ENCODE data around the gene ANAPC7.

Gene ANAPC7

GRCh38 chr12:110373425-110373824 lies 30.1 kb downstream of the ANAPC7 start:
- Histone ChIP-seq H3K27me3 (ENCODE audit: insufficient read depth, poor library complexity, severe bottlenecking) (no peaks in the 10 kb centered on the region), H3K4me3 (replicated peaks; ENCODE audit: insufficient read depth, low read length) (no peak overlapping the region), H3K27ac (replicated peaks) (no peak overlapping the region)
- TF ChIP-seq POLR2AphosphoS5 (IDR thresholded peaks at IDR 0.05; ENCODE audit: low read depth) = no peak
- TF ChIP-seq, protein P1, sequence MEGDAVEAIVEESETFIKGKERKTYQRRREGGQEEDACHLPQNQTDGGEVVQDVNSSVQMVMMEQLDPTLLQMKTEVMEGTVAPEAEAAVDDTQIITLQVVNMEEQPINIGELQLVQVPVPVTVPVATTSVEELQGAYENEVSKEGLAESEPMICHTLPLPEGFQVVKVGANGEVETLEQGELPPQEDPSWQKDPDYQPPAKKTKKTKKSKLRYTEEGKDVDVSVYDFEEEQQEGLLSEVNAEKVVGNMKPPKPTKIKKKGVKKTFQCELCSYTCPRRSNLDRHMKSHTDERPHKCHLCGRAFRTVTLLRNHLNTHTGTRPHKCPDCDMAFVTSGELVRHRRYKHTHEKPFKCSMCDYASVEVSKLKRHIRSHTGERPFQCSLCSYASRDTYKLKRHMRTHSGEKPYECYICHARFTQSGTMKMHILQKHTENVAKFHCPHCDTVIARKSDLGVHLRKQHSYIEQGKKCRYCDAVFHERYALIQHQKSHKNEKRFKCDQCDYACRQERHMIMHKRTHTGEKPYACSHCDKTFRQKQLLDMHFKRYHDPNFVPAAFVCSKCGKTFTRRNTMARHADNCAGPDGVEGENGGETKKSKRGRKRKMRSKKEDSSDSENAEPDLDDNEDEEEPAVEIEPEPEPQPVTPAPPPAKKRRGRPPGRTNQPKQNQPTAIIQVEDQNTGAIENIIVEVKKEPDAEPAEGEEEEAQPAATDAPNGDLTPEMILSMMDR (IDR thresholded peaks at IDR 0.05; ENCODE audit: insufficient read depth, low read length) = no peak
- TF ChIP-seq REST (IDR thresholded peaks at IDR 0.05; ENCODE audit: insufficient replicate concordance, low read depth) = no peak
- TF ChIP-seq GABPA (IDR thresholded peaks at IDR 0.05; ENCODE audit: low read depth) = no peak
- no peak for TF ChIP-seq SPI1 (IDR thresholded peaks at IDR 0.05; ENCODE audit: borderline replicate concordance, low read depth)
- DNase-seq (ENCODE audit: low read depth in 1 of 2, low spot score in 1 of 2) = no peak

- DNase-seq (ENCODE audit: low read depth in 1 of 2, low spot score in 1 of 2) = no peak
- H3K4me3 ChIP-seq (replicated peaks; ENCODE audit: insufficient read depth, low read length) = no peak overlapping the region
- no peak for TF ChIP-seq REST (IDR thresholded peaks at IDR 0.05; ENCODE audit: insufficient replicate concordance, low read depth)
- TF ChIP-seq, protein P1 (IDR thresholded peaks at IDR 0.05; ENCODE audit: insufficient read depth, low read length) = no peak
- TF ChIP-seq SPI1 (IDR thresholded peaks at IDR 0.05; ENCODE audit: borderline replicate concordance, low read depth) = no peak
- TF ChIP-seq GABPA (IDR thresholded peaks at IDR 0.05; ENCODE audit: low read depth) = no peak
- no peak for TF ChIP-seq POLR2AphosphoS5 (IDR thresholded peaks at IDR 0.05; ENCODE audit: low read depth)
- no peaks in the 10 kb centered on the region for H3K27me3 ChIP-seq (ENCODE audit: insufficient read depth, poor library complexity, severe bottlenecking)
- H3K27ac ChIP-seq (replicated peaks) = no peak overlapping the region
Observed at GRCh38 chr12:110373025-110373424, 30.5 kb downstream of the ANAPC7 start.

- no peaks in the 10 kb centered on the region for H3K27me3 ChIP-seq (ENCODE audit: insufficient read depth, poor library complexity, severe bottlenecking)
- H3K27ac ChIP-seq (replicated peaks) = no peak overlapping the region
- DNase-seq (ENCODE audit: low read depth in 1 of 2, low spot score in 1 of 2) = no peak
- no peak for TF ChIP-seq GABPA (IDR thresholded peaks at IDR 0.05; ENCODE audit: low read depth)
- no peak; the same call in none of the 2 replicates for TF ChIP-seq POLR2AphosphoS5 (IDR thresholded peaks at IDR 0.05; ENCODE audit: low read depth)
- no peak for TF ChIP-seq REST (IDR thresholded peaks at IDR 0.05; ENCODE audit: insufficient replicate concordance, low read depth)
- no peak overlapping the region for H3K4me3 ChIP-seq (replicated peaks; ENCODE audit: insufficient read depth, low read length)
Observed at GRCh38 chr12:110372056-110372425, 31.5 kb downstream of the ANAPC7 start.

Measured in HL-60 (cell line).